ENCODE results near the gene RAB13.

GRCh38 chr1:154012129-154012528 lies 26.0 kb upstream of the RAB13 start:
- no peak for TF ChIP-seq CTCF (IDR thresholded peaks at IDR 0.05)
- no peak for TF ChIP-seq MAX (IDR thresholded peaks at IDR 0.05; ENCODE audit: low read depth)
- TF ChIP-seq FOSL2 (IDR thresholded peaks at IDR 0.05; ENCODE audit: borderline replicate concordance, low read depth), result no peak
- TF ChIP-seq EP300 (IDR thresholded peaks at IDR 0.05; ENCODE audit: borderline replicate concordance in 1 of 2, low read depth in 1 of 2, low read length in 1 of 2), result no peak
- no peak for TF ChIP-seq TAF1 (IDR thresholded peaks at IDR 0.05; ENCODE audit: borderline replicate concordance, low read depth, low read length)
- no peak for TF ChIP-seq POLR2AphosphoS5 (IDR thresholded peaks at IDR 0.05; ENCODE audit: low read depth, low read length)
- TF ChIP-seq ZBTB33 (IDR thresholded peaks at IDR 0.05; ENCODE audit: borderline replicate concordance, low read depth), result no peak
- TF ChIP-seq RAD21 (IDR thresholded peaks at IDR 0.05; ENCODE audit: low read length), result no peak
- TF ChIP-seq YY1 (IDR thresholded peaks at IDR 0.05; ENCODE audit: low read depth), result no peak
